Upper lobe of left lung (tissue), 4 donors: ENCODE measurements around the gene VENTX.

Experiments used
- CTCF ChIP-seq, 6 experiments: fragments of 450-650 bp in 4 of 6; fragments of 200-600 bp in 2 of 6; sonication (generic) in 2 of 6; IDR thresholded peaks; one replicate each; pipeline ENCODE4 v1.5.1; 2016 to 2019; ENCODE audit warnings: antibody characterized with exemption in 6 of 6
- EP300 ChIP-seq, 4 donors: sonication (generic); formaldehyde crosslinking; IDR thresholded peaks; one replicate each; pipeline ENCODE4 v1.5.1; 2017; ENCODE audit warnings: antibody characterized with exemption in 4 of 4, control low read depth in 2 of 4
- POLR2AphosphoS5 ChIP-seq, 2 donors: sonication (generic); formaldehyde crosslinking; IDR thresholded peaks; one replicate each; pipeline ENCODE4 v1.5.1; 2017; ENCODE audit warnings: antibody characterized with exemption in 2 of 2

GRCh38 chr10:133197786-133198185 lies 39.9 kb upstream of the VENTX start:
- TF ChIP-seq EP300 (IDR thresholded peaks at IDR 0.05) (no peak), CTCF (IDR thresholded peaks at IDR 0.05) (no peak), POLR2AphosphoS5 (IDR thresholded peaks at IDR 0.05) (no peak)
